ENCODE results near the gene RAPSN.

RAPSN gene

GRCh38 chr11:47411884-47412746, 36.8 kb downstream of the RAPSN start:
- no peak for TF ChIP-seq PAX5 (IDR thresholded peaks at IDR 0.05; ENCODE audit: insufficient read depth, low read length, severe bottlenecking)
- no peak for TF ChIP-seq TAF1 (IDR thresholded peaks at IDR 0.05; ENCODE audit: low read depth, low read length)
- no peak for TF ChIP-seq POLR2AphosphoS5 (IDR thresholded peaks at IDR 0.05; ENCODE audit: low read depth, low read length)
- TF ChIP-seq POU2F2 (IDR thresholded peaks at IDR 0.05; ENCODE audit: low read depth, low read length) = no peak
- no peak for TF ChIP-seq POLR2A (IDR thresholded peaks at IDR 0.05; ENCODE audit: low read depth, low read length)
- no peak for TF ChIP-seq SPI1 (IDR thresholded peaks at IDR 0.05; ENCODE audit: low read depth, low read length)
- DNase-seq (ENCODE audit: insufficient read length, low spot score) (no peak), FAIRE-seq (peak; percentile 94)

GRCh38 chr11:47410370-47411264, 38.3 kb downstream of the RAPSN start:
- FAIRE-seq (no peak), DNase-seq (ENCODE audit: insufficient read length, low spot score) (no peak)

GRCh38 chr11:47409440-47410369, 39.2 kb downstream of the RAPSN start:
- TF ChIP-seq PAX5 (IDR thresholded peaks at IDR 0.05; ENCODE audit: insufficient read depth, low read length, severe bottlenecking) (no peak), POLR2AphosphoS5 (IDR thresholded peaks at IDR 0.05; ENCODE audit: low read depth, low read length) (no peak), SPI1 (IDR thresholded peaks at IDR 0.05; ENCODE audit: low read depth, low read length) (no peak), POLR2A (IDR thresholded peaks at IDR 0.05; ENCODE audit: low read depth, low read length) (no peak), POU2F2 (IDR thresholded peaks at IDR 0.05; ENCODE audit: low read depth, low read length) (no peak), TAF1 (IDR thresholded peaks at IDR 0.05; ENCODE audit: low read depth, low read length) (no peak)
- DNase-seq (ENCODE audit: insufficient read length, low spot score) (no peak), FAIRE-seq (no peak)

More at GRCh38 chr11:47410370-47411264, 38.3 kb downstream of the RAPSN start:
- TF ChIP-seq PAX5 (IDR thresholded peaks at IDR 0.05; ENCODE audit: insufficient read depth, low read length, severe bottlenecking) = no peak
- TF ChIP-seq POLR2A (IDR thresholded peaks at IDR 0.05; ENCODE audit: low read depth, low read length) = no peak
- TF ChIP-seq TAF1 (IDR thresholded peaks at IDR 0.05; ENCODE audit: low read depth, low read length) = no peak
- no peak for TF ChIP-seq SPI1 (IDR thresholded peaks at IDR 0.05; ENCODE audit: low read depth, low read length)
- TF ChIP-seq POLR2AphosphoS5 (IDR thresholded peaks at IDR 0.05; ENCODE audit: low read depth, low read length) = no peak
- TF ChIP-seq POU2F2 (IDR thresholded peaks at IDR 0.05; ENCODE audit: low read depth, low read length) = no peak

- TF ChIP-seq TAF1 (IDR thresholded peaks at IDR 0.05; ENCODE audit: low read depth, low read length) (no peak), POU2F2 (IDR thresholded peaks at IDR 0.05; ENCODE audit: low read depth, low read length) (no peak), POLR2A (IDR thresholded peaks at IDR 0.05; ENCODE audit: low read depth, low read length) (no peak), POLR2AphosphoS5 (IDR thresholded peaks at IDR 0.05; ENCODE audit: low read depth, low read length) (no peak)
- FAIRE-seq = no peak
- no peak for DNase-seq (ENCODE audit: insufficient read length, low spot score)
Measured at GRCh38 chr11:47408598-47409439, 40.1 kb downstream of the RAPSN start.

- peak; percentile 96 for FAIRE-seq
- TF ChIP-seq POU2F2 (IDR thresholded peaks at IDR 0.05; ENCODE audit: low read depth, low read length) = peak; percentile 51; the same call in 1 of the 2 replicates
- TF ChIP-seq PAX5 (IDR thresholded peaks at IDR 0.05; ENCODE audit: insufficient read depth, low read length, severe bottlenecking) = peak; percentile 59
- TF ChIP-seq TAF1 (IDR thresholded peaks at IDR 0.05; ENCODE audit: low read depth, low read length) = no peak
- TF ChIP-seq SPI1 (IDR thresholded peaks at IDR 0.05; ENCODE audit: low read depth, low read length) = peak; percentile 97
- peak; percentile 55 for TF ChIP-seq POLR2A (IDR thresholded peaks at IDR 0.05; ENCODE audit: low read depth, low read length)
- 0 out of 2 replicates have a peak, but pooled peaks have one; percentile 55 for TF ChIP-seq POLR2AphosphoS5 (IDR thresholded peaks at IDR 0.05; ENCODE audit: low read depth, low read length)
- DNase-seq (ENCODE audit: insufficient read length, low spot score) = peak; percentile 98
Measured at GRCh38 chr11:47407746-47408590, 41.0 kb downstream of the RAPSN start, which contains the start of gene SLC39A13. Gene SLC39A13, plus strand, starts transcription at chr11:47408590. Its CDS starts 1,505 bp downstream, at chr11:47410095.

- no peak for TF ChIP-seq TAF1 (IDR thresholded peaks at IDR 0.05; ENCODE audit: low read depth, low read length)
- no peak for TF ChIP-seq SPI1 (IDR thresholded peaks at IDR 0.05; ENCODE audit: low read depth, low read length)
- TF ChIP-seq POU2F2 (IDR thresholded peaks at IDR 0.05; ENCODE audit: low read depth, low read length) = peak; percentile 85
- peak; percentile 76 for FAIRE-seq
- DNase-seq (ENCODE audit: insufficient read length, low spot score) = no peak
Measured at GRCh38 chr11:47406896-47407745, 41.8 kb downstream of the RAPSN start.

- TF ChIP-seq POU2F2 (IDR thresholded peaks at IDR 0.05; ENCODE audit: low read depth, low read length) = no peak
- TF ChIP-seq PAX5 (IDR thresholded peaks at IDR 0.05; ENCODE audit: insufficient read depth, low read length, severe bottlenecking) = no peak
- TF ChIP-seq TAF1 (IDR thresholded peaks at IDR 0.05; ENCODE audit: low read depth, low read length) = no peak
- no peak for TF ChIP-seq POLR2AphosphoS5 (IDR thresholded peaks at IDR 0.05; ENCODE audit: low read depth, low read length)
- no peak for TF ChIP-seq POLR2A (IDR thresholded peaks at IDR 0.05; ENCODE audit: low read depth, low read length)
- no peak for TF ChIP-seq SPI1 (IDR thresholded peaks at IDR 0.05; ENCODE audit: low read depth, low read length)
- no peak for DNase-seq (ENCODE audit: insufficient read length, low spot score)
- no peak for FAIRE-seq
Measured at GRCh38 chr11:47403571-47403970, 45.4 kb downstream of the RAPSN start.

Data from GM12891 (cell line).